Skin of body (tissue), 2 donors: ENCODE data around the gene STXBP5. TPM values are rescaled to one million over a fixed set of nuclear protein-coding genes. Genes with fewer than 3 reads are reported as not detected.

Source experiments
- DNase-seq: peaks from one replicate; lab custom pipeline; 2025; lab: John Stamatoyannopoulos, UW
- total RNA-seq: library from RNA; depleted of rRNA; stranded (reverse); fragments of >200 nt; gene quantifications from one replicate; pipeline ENCODE4 v1.2.3, GENCODE V29; 2014

The STXBP5 gene
- total RNA-seq, 1 donor from 2014 or later = 20.6 TPM

DNA sequence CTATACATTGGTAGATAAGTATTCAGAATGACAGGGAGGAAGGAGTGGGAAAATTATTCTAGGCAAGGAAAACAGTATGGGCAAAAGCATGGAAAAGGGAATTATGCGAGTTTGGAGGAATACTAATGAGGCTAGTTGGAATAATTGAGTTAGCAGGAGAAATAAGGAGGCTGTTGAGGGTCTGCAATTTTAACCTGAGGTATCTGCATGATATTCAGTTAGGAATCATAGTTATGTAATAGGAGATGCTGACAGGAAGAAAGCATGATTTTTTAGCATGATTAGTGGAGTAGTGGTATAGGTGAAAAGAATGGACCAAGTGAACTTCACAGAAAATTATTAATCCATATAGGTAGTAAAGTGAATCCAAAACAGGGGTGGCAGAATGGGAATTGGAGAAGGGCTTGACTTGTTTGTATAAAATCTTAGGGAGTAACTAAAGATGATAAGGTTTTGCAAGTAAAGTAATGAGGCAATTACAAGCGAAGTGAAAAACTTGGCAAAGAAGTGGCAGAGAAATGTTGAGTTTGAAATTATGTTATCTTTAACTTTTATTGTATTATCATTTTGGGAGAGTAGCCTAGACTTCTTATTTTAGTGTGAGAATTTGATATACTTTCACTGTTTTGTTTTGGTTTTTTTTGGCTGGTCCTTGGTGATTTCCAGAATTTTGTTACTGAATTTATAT lies 5.7 kb downstream of the STXBP5 start:
- no peak for DNase-seq

DNA sequence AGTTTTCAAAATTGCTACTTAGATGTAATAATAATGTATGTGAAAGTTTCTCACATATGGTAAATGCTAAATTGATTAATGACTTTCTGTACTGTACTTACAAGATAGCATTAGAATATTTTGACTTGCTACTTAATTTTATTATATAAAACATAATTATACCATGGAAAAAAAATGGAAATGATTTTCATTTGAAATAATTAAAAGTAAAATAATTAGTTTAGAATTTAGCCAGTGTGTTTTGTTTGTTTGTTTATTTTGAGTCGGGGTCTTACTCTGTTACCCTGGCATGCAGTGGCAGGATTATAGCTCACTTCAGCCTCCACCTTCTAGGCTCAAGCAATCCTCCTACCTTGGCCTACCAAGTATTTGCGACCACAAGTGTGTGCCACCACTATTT lies 7.1 kb downstream of the STXBP5 start:
- DNase-seq = no peak

DNA sequence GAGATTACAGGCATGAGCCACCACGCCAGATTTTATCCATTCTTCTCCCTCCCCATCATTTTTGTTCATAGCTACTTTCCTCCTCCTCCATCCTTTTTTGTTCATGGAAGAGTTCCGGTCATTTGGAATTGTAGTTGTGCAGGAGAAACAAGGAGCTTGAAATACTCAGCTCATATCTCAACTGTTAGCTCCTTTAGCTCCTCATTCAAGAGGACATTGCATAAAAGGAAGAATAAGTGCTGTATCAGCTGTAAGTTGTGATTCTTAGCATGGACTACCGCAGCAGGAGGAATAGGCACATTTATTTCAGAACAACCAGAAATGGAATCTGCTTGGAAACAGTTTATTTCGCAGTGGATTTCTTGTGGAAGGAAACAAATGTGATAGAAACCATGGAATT lies 7.6 kb downstream of the STXBP5 start:
- DNase-seq = no peak

DNA sequence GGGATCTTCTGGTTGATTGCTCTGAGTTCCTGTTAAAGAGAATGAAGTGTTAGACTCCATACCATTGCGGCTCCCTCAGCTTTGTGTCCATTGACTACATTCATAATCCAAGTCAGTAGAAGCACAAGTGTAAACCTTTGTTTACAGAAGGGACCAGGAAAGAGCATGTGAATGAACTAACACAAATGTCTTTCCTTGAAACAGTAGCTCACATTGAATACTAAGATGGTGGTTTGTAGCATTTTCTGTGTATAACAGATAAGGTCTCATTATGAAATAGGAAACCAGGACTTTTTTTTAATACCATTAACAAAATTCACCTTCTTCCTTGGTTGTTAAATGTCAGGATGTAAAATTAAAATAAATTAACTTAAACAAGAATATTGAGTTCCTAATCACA lies 8.4 kb downstream of the STXBP5 start:
- DNase-seq = no peak

DNA sequence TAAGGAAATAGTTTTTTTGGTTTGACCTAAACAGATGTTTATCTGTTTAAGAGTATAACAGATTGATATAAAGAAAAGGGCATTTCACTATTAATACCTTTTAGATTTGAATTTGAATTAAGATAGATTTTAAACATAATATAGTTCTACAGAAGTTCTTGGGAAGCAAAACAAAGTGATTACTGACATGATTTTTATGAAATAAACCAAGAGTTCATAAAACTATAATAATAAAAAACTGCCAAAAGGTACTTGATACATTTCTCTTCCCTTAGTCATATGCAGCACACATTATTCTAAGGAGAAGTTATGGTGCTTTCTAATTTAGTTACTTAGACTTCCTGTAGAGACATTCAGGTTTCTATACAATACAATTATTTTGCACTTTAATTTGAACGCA lies 9.6 kb downstream of the STXBP5 start:
- DNase-seq = no peak

DNA sequence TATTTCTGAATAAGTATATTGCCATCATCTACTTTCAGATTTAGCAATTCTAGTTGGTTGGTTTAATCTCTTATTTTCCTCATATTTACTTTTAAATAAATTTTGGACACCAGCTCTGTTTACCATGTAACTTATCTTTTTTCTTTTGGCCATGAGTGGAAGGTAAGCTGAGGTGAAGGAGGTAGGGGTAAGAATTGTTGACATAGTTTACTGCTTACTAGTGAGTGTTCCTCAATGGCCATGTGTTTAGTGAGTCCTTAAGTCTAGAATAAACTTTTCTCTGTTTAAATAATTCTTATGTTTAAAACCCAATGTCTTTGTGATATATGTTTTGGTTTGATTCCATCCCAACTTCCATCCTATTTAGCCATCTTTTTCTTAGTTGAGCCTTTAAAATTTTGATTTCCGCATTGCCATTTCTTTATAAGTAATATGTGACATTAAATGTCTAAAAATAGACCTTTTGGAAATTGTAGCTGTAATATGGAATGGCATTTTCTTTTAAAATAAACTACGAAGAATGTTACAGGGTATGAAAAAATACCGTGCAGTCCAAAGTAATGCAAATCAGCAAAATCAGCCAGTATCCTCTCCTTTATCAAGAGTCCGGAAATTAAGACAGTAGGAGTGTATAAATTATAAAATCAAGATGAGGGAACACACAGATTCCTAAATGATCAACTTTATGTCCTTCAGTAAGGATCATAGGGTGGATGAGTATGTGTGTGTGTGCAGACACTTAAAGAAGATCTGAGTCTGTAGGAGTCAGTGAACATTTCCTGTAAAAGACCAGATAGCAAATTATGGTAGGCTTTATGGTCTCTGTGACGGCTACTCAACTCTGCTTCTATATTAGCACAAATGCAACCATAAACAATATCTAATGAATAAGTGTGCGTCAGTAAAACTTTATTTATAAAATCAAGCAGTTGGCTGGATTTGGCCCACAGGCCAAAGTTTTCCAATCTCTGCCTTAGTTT lies 10.3 kb downstream of the STXBP5 start:
- DNase-seq = no peak

DNA sequence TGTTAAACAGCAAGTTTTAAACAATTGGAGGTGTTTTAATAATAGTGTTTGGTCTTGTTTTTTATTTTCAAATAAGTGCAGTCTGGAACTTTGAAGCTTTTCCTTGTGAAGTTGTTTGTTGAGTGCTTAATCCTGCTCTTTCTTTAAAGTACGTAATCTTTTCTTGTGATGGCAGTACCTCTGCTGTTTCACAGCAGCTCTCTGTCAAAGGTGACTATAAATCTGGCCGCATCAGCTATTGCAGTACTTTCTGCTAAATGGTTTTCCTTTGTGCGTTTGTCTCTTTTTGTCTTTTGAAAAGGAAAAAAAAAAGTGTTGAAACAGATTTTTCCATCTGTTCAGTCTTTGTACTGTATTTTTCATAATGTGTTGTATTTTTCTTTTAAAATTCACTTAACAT lies 12.7 kb downstream of the STXBP5 start:
- DNase-seq = no peak

DNA sequence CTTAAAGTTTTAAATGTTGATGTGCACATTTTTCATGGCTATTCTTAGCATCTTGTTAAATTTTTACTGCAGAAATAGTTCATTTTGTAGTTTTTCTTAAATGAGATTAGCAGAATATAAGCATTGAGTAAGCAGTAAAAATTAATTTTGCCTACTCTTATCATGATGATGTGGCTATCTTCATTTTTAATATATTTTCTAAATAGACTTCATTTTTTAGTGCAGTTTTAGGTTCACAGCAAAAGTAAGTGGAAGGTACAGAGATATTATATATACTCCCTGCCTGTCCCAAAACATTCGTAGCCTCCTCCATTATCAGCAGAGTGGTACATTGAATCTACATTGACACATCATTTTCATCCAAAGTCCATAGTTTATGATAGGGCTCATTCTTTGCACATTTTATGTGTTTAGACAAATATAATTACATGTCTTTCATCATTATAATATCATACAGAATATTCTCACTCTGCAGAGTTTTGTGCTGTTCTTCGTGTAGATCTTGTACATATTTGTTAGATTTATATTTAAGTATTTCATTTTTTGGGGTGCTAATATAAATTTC lies 13.7 kb downstream of the STXBP5 start:
- DNase-seq = no peak

DNA sequence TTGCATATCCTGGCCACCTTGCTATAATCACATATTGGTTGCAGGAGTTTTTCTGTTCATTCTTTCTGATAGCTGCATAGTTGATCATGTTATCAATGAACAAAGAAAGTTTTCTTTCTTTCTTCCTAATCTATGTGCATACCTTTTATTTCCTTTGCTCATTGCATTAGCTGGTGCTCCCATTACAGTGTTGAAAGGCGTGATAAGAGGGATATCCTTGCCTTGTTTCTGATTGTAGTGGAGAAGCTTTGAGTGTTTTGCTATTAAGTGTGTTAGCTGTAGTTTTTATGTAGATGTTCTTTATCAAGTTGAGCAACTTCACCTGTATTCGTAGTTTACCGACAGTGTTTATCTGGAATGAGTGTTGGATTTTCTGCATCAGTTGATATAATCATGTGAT lies 14.6 kb downstream of the STXBP5 start:
- no peak for DNase-seq

DNA sequence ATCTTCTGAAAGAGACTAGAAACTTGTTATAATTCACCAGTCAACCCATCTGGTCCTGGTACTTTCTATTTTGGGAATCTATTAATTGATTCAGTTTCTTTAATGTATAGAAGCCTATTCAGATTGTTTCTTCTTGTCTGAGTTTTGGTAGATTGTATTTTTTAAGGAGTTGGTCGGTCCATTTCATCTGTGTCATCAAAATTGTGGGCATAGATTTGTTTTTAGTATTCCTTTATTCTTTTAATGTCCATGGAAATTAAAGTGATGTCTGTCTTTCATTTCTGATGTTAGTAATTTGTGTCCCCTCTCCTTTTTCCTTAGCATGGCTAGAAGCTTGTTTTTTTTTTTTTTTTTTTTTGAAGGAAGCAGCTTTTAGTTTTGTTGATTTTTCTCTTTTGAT lies 15.2 kb downstream of the STXBP5 start:
- DNase-seq = no peak

DNA sequence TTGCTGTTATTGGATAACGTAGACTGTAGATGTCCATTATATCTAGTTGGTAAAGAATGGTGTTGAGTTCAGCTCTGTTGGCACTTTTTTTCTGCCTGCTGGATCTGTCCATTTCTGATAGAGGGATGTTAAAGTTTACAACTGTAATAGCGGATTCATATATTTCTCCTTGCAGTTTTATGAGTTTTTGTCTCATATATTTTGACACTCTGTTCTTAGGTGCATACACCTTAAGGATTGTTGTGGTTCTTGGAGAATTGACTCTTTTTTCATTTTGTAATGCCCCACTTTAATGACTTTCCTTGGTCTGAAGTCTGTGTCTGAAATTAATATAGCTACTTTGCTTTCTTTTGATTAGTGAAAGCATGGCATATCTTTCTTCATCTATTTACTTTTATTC lies 16.1 kb downstream of the STXBP5 start:
- no peak for DNase-seq

DNA sequence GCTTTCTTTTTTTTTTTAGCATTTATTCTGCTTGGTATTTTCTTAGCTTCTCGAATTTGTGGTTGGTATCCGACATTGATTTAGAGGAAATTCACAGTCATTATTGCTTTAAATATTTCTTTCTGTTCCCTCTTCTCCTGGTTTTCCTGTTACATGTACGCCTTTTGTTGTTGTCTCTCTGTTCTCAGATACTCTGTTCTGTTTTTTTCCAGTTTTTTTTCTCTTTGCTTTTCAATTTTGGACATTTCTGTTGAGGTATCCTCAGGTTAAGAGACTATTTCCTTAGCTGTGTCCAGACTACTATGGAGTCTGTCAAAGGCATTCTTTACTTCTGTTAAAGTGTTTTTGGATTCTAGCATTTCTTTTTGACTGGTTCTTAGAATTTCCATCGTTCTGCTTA lies 17.5 kb downstream of the STXBP5 start:
- DNase-seq = no peak

DNA sequence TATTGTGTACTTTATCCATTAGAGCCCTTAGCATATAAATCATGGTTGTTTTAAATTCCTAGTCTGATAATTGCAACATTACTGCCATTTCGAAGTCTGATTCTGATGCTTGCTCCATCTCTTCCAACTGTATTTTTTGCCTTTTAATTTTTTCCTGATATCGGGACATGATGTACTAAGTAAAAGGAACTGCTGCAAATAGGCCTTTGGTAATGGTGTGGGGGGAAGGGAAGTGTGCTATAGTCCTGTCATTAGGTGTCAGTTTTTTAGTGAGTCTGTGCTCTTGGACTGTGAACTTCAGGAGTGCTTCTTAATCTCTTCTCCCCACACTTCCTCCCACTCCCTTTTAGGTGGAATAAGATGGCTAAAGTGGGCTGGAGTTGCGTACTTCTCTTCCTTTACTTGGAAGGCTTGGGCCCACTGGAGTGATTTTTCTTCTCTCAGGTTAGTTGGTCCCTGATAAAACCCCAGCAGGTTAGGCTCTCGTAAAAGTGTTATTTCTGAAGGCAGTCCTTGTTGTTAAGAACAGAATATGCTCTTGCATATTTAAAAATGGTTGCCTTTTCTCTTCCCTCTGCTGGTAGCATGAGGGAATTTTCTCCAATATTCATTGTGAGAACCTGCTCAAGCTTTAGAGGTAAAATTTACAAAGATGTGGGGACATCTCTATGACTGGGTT lies 18.1 kb downstream of the STXBP5 start:
- no peak for DNase-seq

DNA sequence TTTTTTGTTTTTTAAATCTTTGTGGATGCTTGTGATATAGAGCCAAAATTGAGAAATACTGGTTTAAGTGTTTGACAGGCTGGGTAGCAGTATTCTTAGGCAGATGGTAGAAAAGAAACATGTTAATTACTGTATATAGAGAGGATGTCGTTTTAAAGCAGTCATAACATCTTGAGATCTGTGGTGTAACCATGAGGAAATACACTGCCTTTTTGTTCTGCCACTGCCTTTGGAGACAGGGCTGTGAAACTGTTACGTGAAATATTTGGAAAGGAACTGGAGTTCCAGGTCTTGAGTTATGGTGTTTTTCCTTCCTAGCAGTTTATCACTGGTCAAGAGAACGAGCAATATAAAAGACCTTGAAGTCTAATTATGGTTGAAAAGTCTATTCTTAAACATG lies 19.5 kb downstream of the STXBP5 start:
- no peak for DNase-seq

DNA sequence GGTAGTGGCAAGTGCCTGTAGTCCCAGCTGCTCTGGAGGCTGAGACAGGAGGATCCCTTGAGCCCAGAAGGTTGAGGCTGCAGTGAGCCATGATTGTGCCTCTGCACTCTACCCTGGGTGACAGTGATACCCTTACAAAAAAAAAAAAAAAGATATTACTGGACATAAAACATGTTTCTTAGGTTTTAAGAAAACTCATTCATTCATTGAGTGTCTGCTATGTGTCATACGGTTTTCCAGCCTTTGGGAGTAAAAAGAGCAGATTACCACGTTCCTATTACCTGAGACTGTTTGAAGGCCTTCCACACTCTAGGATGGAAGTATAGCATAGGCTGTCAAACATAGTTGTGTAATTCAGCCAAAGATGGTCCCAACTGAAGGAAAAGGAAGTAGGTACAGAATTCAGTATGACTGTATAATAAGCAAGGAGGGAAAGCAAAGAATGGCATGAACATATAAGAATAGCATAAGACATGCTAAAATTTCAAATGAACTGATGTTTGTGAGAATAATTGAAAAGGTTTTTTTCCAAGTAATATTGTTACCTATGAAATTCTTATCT lies 22.0 kb downstream of the STXBP5 start:
- no peak for DNase-seq

DNA sequence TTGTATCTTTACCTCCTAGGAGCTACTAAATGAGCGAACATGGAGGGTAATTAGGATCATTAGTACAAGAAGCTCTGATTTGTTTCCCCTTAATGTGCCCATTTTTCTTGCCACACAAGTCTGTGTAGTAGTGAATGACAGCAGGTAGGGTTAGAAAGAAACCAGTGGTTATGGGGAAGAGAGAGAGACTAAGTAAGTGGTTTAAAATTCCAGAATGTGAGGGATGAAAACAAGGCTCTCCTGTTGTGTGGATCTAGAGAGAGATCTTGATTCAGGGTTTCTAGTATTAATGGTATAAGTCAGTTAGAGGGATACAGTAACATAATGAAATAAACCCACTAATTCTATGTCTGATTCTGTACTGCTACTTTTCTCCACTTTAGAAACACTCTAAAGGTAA lies 22.7 kb downstream of the STXBP5 start:
- no peak for DNase-seq

DNA sequence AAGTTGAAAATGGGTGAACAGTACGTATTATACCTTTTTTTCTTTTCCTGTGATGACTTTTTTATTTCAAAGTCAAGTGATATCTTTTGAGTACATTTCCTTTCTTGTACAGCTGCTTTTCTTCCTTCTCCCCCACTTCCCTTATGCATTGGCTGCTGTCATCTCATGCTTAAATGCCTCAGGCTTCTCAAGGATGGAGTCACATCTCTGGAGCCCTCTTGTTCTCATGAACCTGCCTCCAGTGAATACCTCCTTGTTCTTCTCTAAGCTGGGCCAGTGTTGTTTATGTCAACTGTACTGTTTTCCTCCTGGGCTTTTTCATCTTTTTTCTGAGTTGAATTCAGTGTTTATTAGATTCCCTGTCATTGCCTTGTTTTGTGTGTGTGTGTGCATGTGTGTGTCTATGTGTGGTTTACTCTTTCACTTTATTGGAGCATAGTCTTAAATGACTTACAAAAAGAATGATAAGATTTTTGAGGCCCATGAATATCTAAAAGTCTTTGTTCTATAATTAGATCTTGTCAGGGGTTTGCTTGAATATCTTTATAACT lies 23.6 kb downstream of the STXBP5 start:
- no peak for DNase-seq

DNA sequence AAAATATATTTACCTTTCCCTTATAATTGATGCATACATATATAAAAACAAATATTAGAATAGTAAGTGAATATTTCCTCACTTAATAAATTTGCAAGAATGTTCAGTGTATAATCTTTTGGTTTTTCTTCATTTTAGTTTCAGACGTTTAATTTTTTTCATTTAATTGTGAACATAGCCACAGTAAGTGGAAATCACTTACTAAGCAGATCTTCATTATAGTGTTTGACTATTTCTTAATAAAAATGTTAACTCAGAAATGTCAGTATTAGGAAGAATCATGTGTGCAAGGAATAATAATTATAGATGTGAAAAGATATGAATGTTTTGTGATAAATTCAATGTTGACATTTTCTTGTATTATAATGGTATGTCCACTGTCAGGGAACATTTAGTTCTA lies 27.4 kb downstream of the STXBP5 start:
- no peak for DNase-seq

DNA sequence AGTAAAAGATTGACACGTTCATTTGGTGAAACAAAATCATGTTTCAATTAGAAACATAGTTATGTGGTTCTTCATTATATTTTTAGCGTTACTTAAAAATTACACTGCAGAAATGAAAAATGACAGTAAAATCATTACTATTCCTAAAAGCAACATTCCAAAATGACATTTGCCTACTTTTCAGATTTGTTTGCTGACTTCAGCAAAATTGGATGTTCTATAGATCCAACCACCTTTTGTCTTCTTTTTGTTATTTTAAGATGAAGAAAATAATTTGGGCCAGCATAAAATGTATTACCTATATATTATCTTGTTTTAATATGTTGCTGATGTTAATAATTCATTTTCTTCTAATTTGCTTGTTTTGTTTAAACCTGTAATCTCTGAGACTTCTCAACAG lies 30.5 kb downstream of the STXBP5 start:
- DNase-seq = no peak

DNA sequence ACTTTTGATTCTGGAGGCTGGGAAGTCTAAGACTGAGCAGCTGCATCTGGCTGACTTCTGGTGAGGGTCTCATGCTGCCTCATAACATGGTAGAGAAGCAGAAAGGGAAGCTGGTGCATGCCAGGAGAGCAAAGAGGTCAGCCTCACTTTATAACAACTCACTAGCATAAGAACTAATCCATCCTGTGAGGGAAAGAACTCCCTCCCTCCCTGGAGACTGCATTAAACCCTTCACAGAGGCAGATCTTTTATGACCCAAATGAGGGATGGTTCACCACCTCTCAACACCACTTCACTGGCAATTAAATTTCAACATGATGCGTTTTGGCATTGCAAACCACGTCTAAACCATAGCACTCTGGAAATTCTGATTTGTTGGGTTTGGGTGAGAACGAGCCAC lies 33.9 kb downstream of the STXBP5 start:
- no peak for DNase-seq

DNA sequence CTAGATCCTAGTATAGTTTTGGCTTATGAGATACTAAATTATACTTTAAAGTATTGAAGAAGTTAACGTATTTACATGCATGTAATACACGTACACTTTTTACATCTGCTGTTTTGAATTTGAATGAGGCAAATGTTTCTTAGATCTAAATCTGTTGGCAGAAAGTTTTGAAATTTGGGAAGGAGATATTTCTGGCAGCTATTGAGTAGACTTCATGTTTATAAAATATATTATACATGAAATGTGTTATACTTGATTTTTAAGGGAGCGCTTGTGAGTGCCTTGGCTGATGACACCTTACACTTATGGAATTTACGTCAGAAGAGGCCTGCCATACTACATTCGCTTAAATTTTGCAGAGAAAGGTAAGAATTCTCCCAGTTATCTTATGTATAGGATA lies 34.7 kb downstream of the STXBP5 start:
- DNase-seq = no peak
